GM06990 (cell line): ENCODE data around the gene F11R.

Source experiments
- DNase-seq: peaks from one replicate; pipeline ENCODE4 v3.0.0-alpha.2; 2011; ENCODE audit not compliant: insufficient read length; ENCODE audit errors: extremely low read depth
- H3K27me3 ChIP-seq: replicated peaks from 2 replicates; pipeline ENCODE4 v1.6.0; 2011; ENCODE audit warnings: low read length; ENCODE audit not compliant: control insufficient read depth, insufficient read depth
- H3K36me3 ChIP-seq: 2 replicates; pipeline ENCODE4 v1.5.1; 2011; ENCODE audit warnings: low read length; ENCODE audit not compliant: control insufficient read depth, insufficient read depth
- H3K4me3 ChIP-seq: replicated peaks from 2 replicates; pipeline ENCODE4 v1.5.1; 2011; ENCODE audit warnings: low read depth, mild to moderate bottlenecking, control low read depth, low read length
- TF ChIP-seq, protein P1 (sequence below): IDR thresholded peaks from 2 replicates; pipeline ENCODE4 v1.5.1; 2011; ENCODE audit warnings: low read length, control low read depth, mild to moderate bottlenecking, inconsistent platforms; ENCODE audit not compliant: insufficient read depth, poor library complexity, severe bottlenecking

Gene F11R

DNA sequence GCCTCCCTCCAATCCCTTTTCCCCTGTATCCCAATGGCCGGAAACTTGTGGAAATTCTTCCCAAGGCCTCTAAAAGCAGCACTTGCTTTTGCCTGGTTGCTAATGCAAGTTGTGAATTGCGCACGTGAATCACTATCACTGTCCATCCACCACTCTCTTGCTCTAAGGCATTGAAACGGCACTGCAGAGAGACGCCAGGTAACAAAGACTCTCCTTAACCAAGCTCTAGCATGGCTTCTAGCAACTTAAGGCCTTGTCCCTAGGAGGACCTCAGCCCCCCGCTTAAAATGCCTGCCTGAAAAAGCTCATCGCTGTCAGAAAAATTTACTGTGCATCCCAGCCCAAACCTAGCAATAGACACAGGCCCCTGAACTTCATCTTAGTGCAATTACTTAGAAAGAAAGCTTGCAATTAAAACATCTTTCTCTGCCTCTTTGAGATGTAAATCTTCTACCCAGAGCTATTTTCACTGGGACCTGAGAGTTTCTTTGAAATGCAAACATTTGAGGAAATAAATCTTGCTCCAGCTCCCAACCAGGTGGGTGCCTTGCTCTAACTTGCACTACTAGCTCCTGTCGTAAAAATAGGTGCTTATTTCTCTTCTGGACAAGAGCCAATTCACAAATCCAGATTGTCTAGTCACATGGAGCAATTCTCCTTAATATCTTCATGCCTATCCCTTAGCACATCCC, 33.4 kb downstream of the F11R start:
- Histone ChIP-seq H3K4me3 (no peak overlapping the region), H3K36me3 (no peaks in the 10 kb centered on the region)
- DNase-seq: no peak

DNA sequence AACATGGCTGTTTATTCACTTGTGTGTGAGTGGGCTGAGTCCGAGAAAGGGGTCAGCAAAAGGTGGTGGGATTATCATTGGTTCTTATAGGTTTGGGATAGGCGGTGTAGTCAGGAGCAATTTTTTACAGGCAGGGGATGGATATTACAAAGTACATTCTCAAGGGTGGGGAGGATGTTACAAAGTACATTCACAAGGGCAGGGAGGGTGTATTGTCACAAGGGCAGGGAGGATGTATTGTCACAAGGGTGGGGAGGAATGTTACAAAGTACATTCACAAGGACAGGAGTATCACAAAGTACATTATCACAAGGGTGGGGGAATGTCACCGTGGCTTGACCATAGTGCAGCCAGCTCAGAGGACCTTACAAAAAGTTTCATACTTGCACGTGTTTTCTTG, 35.2 kb downstream of the F11R start:
- Histone ChIP-seq H3K4me3 (no peak overlapping the region), H3K27me3 (no peaks in the 10 kb centered on the region), H3K36me3 (no peaks in the 10 kb centered on the region)
- no peak for DNase-seq
- TF ChIP-seq, protein P1, sequence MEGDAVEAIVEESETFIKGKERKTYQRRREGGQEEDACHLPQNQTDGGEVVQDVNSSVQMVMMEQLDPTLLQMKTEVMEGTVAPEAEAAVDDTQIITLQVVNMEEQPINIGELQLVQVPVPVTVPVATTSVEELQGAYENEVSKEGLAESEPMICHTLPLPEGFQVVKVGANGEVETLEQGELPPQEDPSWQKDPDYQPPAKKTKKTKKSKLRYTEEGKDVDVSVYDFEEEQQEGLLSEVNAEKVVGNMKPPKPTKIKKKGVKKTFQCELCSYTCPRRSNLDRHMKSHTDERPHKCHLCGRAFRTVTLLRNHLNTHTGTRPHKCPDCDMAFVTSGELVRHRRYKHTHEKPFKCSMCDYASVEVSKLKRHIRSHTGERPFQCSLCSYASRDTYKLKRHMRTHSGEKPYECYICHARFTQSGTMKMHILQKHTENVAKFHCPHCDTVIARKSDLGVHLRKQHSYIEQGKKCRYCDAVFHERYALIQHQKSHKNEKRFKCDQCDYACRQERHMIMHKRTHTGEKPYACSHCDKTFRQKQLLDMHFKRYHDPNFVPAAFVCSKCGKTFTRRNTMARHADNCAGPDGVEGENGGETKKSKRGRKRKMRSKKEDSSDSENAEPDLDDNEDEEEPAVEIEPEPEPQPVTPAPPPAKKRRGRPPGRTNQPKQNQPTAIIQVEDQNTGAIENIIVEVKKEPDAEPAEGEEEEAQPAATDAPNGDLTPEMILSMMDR: no peak

More for the DNA sequence above, 33.4 kb downstream of the F11R start:
- no peaks in the 10 kb centered on the region for H3K27me3 ChIP-seq
- TF ChIP-seq, protein P1: no peak

DNA sequence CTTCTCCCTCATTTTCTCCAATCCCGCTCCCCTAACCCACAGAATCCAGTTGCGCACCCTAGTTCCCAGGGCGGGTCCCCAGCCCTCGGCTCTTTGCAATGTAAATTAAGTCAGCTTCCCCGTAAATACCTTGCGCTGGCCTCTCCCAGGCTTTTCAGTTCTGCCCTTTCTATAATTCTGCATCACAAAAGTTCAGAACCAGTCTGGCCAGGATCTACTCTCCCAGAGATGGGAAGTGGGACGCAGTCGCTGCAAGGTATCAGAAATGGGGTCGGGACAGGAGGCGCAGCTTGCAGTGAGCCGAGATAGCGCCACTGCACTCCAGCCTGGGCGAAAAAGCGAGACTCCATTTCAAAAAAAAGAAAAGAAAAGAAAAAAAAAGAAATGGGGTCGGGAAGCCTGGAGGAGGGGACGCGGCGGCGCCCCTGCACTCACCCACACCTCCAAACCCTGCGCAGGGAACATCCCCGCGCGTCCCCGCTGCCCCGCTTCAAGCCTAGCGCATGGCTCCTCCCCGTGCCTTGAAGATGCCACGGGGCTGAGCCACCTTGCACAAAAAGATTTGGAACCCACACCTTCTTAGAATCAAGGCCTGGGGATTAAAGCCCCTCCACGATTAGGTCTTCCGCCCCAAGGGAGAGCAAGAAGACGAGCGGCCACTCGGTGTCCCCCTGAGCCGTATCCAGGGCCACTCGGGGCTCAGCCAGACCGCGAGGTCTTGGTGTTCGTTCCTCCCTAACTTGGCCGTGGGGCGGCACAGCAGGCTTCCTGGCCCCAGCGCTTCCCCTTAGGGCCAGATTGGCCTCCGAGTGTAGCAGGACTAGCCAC, 39.2 kb downstream of the F11R start:
- Histone ChIP-seq H3K4me3 (no peak overlapping the region), H3K27me3 (no peaks in the 10 kb centered on the region), H3K36me3 (no peaks in the 10 kb centered on the region)
- no peak for DNase-seq
- TF ChIP-seq, protein P1: no peak

DNA sequence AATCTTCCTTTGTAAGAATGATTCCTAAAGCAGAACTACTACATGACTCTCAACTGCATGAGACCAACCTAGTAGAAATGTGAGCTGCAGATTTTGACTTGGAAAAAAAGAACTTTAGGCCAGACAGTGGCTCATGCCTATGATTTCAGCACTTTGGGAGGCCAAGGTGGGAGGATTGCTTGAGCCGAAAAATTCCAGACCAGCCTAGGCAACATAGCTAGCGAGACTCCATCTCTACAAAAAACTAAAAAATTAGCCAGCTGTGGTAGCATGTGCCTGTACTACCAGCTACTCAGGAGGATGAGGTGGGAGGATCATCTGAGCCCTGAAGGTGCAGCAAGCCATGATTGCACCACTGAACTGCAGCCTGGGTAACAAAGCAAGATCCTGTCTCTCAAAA, 41.7 kb downstream of the F11R start:
- Histone ChIP-seq H3K4me3 (no peak overlapping the region), H3K27me3 (no peaks in the 10 kb centered on the region), H3K36me3 (no peaks in the 10 kb centered on the region)
- TF ChIP-seq, protein P1: no peak
- DNase-seq: no peak

DNA sequence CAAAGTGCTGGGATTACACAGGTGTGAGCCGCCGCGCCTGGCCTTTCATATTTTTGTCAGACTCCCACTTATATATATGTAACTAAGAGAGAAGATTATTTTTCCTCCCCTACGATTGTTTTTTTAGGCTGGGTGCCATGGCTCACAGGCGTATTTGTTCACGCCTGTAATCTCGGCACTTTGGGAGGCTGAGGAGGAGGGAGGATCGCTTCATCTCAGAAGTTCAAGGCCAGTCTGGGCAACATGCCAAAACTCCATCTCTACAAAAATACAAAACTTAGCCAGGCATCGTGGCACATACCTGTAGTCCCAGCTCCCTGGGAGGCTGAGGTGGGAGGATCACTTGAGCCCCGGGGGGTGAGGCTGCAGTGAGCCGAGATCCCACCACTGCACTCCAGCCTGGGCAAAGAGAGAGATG, 42.4 kb downstream of the F11R start:
- Histone ChIP-seq H3K4me3 (no peak overlapping the region), H3K36me3 (no peaks in the 10 kb centered on the region), H3K27me3 (no peaks in the 10 kb centered on the region)
- TF ChIP-seq, protein P1: no peak
- no peak for DNase-seq
